Measurements from ENCODE around the gene PIGQ. TPM values are rescaled to one million over a fixed set of nuclear protein-coding genes. Genes with fewer than 3 reads are reported as not detected.

The PIGQ gene
- polyA plus RNA-seq, 12 donors: 12.9 to 36.0 (median 17.9) TPM; not detected in 1

DNA sequence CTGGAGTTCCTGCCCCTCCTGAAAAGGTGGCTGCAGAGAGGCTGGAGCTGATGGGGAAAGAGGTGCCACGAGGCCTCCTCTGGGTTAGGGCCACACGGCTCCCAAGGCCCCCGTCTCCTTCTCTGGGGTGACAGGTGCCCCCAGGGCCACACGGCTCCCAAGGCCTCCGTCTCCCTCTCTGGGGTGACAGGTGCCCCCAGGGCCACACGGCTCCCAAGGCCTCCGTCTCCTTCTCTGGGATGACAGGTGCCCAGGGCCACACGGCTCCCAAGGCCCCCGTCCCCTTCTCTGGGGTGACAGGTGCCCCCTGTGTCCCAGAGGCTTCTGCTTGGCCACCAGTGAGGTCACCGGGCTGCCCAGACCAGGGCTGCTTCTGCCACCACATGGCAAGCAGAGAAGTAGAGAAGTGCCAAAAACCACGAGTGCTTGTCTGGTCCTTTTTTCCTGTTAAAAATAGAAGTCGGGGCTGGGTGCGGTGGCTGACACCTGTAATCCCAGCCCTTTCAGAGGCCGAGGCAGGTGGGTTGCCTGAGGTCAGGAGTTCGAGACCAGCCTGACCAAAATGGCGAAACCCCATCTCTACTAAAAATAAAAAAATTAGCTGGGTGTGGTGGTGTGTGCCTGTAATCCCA, 38.2 kb upstream of the PIGQ start:
- DNase-seq: no peak

DNA sequence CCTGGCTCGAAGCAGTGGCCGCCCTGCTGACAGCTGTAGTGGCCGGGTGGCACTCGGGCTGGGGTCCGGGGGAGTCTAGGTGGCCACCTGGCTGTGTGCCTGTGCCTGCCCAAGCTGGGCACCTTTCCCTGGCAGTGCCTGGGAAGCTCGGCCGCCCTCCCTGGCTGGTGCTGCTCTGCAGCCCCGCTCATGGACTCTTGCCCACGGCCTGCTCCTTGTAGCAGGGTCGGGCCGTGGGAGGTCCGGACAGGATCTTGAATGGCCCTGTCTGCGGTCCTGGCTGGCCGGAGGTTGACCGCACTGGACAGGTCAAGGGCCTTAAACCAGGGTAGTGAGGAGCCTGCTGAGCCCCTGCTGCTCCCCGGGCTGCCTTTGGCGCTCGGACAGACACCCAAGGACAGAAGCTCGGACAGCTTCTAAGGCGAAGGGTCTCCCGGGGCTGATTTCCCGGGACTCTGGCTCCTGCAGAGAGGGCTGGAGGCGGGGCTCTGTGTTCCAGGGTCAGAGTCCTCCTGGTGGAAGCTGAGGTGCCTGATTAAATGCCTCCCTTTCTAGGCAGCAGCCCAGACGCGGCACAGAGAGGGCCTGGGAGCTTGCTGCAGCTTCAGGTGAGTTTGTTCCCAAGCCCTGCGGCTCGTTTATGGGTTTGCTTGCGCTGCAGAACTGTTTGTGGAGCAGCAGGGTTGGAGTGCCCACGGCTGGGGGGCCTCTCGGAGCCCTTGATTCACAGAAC, 36.2 kb upstream of the PIGQ start:
- DNase-seq: no peak

DNA sequence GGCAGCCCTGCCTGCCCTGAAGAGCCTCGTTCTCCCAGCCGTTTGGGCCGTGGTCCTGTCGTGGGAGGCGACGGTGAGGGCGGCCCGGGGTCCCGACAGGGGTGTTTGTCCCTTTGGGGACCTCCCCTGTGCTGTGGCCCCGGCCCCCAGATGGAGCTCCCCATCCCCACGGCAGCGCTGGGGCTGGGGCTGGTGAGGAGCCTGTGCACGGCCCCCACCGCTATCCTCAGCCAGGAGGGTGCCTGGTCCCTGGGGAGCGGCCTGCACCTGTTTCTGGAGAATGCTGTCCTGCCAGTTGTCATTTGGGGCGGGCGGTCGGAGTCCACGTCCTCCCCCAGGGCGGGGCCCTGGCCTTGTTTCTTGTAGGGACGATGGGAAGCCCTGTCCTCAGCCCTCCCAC, 35.6 kb upstream of the PIGQ start:
- DNase-seq: no peak

DNA sequence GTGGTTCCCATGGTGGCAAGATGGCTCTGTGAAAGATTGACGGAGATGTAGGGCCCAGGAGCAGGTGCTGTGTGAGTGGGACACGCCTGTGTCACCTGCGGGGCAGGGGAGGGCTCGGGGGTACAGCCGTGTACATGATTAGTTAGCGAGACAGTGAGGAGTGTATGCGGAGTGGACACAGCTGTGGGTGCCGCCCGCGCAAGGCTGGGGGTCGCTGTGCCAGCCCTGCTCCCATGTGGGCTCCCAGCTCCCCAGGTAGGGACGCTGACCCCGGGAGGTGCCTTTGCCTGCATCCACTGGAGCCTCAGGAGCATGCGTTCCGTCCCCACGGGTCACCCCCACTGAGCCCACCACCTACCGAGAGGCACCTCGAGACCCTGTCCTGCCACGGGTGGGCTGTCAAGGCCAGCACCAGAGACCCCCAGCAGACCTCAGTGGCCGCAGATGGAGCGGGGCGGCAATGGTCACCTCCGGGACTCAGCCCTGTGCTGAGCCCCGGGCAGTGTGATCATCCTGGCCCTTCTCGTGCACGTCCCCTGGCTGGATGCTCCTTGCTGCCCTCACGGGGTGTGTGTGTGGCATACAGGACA, 34.8 kb upstream of the PIGQ start:
- no peak for DNase-seq

DNA sequence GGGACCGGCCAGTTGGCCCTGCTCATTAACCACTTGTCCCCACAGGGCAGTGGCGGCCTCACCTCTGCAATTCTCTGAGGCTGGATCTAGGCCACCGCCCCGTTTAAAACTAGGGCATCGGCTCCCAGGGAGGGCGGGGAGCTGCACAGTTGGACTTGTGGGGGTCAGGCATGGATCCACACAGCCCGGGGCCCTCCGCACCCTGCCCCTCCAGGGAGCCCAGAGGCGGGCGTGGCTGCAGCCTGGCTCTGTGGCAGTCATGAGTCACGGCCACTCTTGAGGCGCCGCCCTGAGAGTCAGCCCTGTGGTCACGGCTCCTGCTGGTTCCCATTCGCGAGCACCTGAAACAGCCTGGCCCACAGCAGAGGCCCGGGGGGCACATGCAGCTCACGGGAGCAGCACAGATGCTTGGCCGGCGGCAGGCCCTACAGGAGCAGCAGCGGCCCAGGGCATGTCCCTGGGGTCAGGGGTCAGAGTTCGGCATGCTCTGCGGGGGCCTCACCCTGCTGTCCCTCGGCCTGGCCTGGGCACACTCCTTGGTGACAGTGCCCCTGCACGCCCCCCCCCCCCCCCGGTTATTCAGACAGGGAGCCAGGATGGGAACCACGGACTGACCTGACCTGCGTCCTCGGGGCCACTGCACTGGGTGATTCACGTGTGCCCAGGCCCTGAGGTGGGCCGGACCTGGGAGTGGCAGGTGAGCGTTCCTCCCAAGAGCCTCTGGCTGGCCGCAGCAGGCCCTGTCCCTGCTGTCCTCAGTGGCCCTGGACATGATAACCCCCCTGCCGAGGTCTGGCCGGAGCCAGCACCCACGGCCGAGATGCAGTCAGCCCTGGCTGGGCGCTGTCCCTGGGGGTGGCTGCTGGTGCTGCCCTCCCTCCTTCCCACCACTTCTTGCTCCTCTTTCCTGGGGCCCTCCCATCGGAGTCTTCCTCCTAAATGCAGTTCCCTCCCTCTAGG, 34.0 kb upstream of the PIGQ start:
- DNase-seq: no peak

DNA sequence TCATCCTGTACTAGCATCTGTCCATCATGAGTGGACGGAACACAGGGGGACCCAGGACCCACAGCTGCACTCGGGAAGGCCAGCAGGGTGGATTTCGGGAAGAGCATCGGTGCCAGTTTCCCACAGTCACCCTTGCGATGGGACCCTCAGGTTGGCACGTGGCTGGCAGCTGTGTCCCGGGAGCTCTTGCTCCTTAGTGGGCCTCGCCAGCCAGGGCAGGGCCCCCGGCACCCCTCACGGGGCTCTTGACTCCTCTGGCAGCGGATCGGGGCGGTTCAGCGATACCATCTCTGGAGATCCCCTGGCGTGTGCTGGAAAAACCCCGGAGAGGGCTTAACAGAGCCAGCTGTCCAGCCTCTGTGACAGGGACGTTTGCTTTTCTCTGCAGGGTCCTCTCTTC, 33.0 kb upstream of the PIGQ start:
- DNase-seq: no peak

DNA sequence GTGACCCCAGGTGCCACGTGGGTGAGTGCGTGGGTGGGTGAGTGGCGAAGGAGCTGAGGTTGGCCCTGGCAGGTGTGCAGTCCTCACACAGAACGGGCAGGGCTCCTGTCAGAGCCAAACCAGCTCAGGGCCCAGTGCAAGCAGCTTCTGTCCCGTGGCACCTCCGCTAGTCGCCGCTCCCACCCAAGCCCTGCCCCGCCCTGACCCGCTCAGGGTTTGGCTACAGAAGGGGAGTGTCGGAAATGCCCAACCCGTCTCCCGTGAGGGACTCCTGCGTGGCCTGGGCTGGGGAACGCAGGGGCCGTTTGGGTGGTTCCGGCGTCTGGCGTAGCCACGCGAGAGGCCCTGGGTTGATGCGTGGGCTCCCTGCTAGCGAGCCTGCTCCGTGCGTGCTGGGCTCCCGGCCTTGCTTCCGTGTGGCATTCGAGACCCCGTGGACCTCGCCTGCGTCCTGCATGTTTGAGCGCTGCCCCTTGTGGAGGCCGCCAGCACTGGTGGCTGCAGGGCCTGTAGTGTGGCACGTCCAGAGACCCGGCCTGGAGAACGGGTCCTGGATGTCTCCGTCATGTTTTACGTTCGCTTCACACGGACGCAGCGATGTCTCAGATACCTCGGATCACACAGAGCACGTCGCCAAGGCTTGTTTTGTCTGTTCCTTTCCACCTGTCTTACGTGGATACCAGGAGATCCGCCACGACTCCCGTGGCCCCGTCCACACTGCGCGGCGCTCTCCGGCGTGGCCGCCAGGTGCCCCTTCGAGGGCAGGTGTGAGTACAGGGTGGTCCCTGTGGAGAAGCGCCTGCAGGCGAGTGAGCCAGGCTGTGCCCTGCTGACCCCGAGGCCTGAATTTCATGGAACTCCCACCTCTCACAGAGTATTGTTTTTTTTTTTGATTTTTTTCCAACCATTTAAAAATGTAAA, 32.1 kb upstream of the PIGQ start:
- DNase-seq: no peak

DNA sequence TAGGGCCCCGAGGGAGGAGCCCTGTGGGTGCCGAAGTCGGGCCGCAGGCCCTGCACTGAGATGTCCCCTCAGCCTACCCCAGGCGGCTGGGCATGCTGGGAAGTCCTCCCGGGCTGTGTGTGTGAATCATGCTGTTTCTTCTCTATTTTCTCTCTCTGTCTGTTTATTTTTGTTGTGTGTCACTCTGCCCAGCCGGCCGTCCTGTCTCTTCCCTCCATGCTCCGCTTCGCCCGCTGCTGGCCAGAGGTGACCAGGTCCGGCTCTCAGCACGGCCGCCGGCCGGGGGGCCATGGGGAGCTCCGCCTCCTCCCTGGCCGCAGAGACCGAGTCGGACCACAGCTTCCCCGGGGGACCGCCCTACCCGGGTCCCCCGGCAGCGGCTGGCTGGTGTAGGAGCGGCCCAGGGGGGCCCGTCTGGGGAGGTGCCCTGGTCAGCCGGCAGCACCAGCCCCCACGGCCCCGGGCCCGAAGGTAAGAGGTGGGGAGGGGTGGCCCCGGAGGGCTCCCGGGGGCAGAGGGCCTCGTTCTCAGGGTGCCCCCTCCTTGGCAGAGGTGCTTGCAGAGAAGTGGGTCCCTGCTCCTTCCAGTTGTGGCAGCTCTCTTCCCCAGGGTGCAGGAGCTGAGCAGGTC, 29.8 kb upstream of the PIGQ start:
- DNase-seq: no peak

DNA sequence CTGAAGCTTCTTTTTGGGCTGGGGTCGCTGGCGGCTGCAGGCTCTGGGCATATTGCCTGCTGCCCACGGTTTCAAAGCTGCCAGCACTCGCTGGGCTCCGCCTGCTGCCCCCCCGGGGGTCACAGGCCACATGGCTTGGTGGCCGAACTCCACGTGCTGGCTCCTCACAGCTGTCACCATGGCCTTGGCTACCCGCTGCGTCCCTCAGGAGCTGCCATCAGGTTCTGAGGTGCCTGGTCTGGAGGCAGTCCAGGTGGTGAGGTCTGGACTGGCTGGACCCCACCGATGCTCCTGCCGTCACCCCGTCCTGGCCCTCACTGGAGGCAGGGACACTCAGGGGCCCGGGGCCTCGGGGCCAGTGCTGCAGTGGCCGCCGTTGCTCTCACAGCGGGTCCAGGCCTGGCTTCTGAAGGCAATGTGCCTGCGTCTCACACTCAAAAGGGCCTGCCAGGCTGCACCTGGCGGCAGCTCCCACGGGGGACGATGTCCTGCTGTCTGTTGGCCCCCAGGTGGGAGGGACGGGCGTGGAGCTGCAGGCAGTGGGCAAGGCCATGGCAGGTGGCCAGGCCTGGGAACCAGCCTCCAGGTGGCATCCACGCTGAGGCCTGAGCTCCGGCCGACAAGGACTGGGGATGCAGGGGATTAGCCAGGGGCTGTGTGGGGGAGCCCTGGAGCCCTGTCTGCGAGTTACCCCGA, 29.0 kb upstream of the PIGQ start:
- DNase-seq: no peak

DNA sequence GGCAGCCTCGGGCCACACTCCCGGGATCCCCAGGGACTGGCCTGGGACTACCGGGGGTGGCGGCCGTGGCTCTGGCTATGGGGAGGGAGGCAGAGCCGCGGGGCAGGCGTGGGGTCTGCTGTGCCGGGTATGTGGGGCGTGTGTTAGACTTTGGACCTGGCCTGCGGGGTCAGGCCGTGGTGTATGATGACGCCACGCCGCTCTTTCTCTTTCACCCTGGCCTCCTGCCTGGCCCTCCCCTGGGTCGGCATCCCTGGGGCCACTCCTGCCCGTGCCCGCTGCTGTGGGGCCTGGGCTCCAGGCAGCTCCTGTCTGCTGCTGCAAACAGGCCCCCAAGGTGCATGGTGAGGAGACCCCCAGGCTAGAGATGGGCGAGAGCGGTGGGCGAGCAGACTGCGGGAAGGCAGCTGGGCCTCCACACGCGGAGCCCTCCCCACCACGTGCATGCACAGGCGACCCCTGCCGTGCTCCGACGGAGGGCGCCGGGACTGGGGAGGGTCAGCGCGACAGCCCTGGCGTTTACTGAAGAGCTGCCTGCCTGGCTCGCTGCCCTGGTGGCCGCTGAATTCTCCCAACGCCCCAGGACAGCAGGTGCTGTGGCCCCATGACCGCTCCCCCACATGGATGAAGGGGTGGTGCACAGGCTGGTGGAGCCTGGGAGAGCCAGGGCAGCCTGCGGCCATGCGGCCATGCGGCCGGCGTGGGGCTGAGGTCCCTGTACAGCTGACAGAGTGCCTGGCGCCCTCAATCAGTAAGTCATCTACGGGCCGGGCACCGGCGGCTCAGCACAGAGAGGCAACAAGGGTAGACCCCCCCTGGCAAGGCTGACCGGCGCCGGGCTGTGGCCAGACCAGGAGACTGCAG, 26.2 kb upstream of the PIGQ start:
- DNase-seq: no peak

DNA sequence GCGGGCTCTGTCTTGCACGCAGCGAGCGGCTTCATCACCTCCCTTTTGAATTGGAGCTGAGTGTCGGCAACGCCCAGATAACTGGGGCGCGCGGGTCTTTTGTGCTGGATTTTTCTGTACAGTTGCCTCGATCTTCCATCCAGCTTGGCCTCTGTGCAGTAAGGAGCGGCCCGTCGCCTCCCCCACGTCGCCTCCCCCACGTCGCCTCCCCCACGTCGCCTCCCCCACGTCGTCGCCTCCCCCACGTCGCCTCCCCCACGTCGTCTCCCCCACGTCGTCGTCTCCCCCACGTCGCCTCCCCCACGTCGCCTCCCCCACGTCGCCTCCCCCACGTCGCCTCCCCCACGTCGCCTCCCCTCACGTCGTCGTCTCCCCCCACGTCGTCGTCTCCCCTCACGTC, 25.3 kb upstream of the PIGQ start:
- DNase-seq: no peak

DNA sequence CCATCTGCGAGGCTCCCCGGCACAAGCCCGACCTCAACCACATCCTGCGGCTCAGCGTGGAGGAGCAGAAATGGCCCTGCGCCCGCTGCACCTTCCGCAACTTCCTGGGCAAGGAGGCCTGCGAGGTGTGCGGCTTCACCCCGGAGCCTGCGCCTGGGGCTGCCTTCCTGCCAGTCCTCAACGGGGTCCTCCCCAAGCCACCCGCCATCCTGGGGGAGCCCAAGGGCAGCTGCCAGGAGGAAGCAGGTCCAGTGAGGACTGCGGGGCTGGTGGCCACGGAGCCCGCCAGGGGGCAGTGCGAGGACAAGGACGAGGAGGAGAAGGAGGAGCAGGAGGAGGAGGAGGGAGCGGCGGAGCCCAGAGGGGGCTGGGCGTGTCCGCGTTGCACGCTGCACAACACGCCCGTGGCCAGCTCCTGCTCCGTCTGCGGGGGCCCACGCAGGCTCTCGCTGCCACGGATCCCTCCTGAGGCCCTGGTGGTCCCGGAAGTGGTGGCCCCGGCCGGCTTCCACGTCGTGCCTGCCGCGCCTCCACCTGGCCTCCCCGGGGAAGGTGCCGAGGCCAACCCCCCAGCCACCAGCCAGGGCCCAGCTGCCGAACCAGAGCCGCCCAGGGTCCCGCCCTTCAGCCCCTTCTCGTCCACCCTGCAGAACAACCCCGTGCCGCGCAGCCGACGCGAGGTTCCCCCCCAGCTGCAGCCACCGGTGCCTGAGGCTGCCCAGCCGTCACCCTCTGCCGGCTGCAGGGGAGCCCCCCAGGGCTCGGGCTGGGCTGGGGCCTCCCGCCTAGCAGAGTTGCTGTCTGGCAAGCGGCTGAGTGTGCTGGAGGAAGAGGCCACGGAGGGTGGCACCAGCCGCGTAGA, 22.6 kb upstream of the PIGQ start:
- DNase-seq: peak; percentile 57

DNA sequence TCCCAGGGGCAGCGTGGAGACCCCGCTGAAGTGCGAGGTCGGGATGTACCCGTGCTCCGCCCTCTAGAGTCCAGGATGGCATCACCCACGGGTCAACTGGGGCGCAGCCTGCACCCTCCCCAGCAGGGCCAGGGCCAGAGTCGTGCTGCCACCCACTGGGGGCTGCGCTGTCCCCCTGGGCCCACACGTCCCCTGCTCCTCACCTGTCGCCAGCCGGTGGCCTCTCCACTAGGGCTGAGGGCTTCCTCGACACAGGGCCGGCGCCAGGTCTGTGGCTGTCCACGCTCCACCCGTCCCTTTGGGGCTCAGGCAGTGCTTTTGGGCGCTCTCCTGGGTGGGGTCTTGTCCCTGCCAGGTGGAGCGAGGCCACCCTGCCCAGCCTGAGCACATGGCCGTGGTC, 21.2 kb upstream of the PIGQ start:
- DNase-seq: no peak

DNA sequence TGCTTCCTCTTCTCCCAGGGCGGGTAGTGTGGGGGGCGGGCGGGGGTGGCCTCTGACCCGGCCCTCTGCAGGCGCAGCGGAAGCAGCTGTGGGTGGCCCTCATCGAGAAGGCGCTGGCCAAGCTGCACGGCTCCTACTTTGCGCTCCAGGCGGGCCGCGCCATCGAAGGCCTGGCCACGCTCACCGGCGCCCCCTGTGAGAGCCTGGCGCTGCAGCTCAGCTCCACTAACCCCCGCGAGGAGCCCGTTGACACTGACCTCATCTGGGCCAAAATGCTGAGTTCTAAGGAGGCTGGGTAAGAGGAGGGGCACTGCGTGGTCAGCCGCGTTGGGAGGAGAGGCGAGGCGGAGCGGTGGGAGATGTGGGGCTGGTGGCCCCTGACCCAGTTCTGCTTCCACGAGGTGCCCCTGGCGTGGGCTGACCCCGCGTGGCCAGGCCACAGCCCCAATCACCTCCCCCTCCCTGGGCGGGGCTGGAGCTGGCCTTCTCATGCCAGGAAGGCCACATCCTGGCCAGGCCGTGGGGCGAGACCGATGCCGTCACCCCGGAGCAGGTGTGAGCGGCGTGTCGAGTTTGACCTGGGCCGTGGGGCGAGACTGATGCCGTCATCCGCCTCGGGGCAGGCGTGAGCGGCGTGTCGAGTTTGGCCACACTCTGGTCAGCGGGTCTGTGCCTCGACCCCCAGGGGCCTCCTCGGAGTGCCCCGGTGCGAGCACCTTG, 20.1 kb upstream of the PIGQ start:
- no peak for DNase-seq

DNA sequence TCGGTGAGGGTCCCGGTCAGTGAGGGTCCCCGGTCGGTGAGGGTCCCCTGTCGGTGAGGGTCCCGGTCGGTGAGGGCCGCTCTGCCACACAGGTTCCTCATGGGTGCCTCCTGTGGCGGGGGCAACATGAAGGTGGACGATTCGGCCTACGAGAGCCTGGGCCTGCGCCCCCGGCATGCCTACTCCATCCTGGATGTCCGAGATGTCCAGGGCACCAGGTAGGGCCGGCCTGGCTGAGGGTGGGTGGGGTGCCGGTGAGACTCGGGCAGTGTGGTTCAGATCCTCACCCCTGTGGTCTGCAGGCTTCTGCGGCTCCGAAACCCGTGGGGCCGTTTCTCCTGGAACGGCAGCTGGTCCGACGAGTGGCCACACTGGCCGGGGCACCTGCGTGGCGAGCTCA, 18.6 kb upstream of the PIGQ start:
- no peak for DNase-seq

DNA sequence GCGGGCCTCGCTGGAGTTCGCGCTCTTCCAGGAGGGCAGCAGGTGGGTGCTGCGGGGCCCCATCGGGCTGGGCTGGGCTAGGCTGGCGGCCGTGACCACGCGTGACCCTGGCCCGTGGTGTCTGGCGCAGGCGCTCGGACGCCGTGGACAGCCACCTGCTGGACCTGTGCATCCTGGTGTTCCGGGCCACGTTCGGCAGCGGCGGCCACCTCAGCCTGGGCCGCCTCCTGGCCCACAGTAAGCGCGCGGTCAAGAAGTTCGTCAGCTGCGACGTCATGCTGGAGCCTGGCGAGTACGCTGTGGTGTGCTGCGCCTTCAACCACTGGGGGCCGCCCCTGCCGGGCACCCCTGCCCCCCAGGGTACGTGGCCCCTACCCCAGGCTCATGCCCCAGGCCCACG, 17.6 kb upstream of the PIGQ start:
- no peak for DNase-seq

DNA sequence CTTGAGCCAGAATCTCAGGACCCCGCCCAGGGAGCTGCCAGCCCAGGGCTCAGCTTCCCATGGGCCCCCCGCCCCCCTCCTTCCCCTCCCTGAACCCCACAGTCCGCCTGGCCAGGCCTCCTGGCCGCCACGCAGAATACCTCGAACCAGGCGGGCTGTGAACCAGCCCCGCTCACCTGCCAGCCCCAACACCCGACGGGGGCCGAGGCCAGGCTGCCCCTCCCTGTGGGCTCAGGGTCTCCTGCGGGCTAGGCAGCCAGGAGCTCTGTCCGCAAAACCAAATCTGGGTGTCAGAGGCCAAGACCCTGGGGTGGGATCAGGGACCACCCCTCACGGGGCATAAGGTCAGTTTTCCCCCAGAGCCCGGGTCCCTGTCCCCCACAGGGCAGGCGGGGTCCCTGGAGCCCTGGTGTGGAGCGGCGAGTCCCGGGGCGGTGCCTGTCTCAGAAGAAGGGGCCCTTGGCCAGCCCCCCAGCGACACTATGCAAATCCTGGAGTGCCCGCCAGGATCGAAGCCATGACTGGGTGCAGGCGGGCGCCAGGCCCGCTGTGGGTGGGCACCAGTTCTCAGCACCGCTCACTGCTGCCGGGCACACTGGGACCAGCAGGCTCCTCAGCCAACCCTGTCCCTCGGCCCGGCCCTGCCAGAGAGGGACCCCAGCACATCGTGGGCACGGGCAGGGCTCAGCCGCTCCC, 16.0 kb upstream of the PIGQ start:
- no peak for DNase-seq

Measured in muscle of arm (tissue), 12 donors.